Common myeloid progenitor, CD34-positive (primary cell): Measurements from ENCODE around the gene ADARB2.

Experiments used
- CTCF ChIA-PET: fragments of 350-600 bp; sonication (Branson Sonifier 250); formaldehyde crosslinking; loops from one replicate; lab custom pipeline; 2021; ENCODE audit warnings: antibody characterized with exemption; lab: Charles Lee
- POLR2A ChIA-PET: fragments of 350-600 bp; sonication (Branson Sonifier 250); formaldehyde crosslinking; loops from one replicate; lab custom pipeline; 2021; ENCODE audit warnings: antibody characterized with exemption; lab: Charles Lee
- DNase-seq, 3 donors: peaks; one replicate each; pipeline versions ENCODE4 v3.0.0 to v3.0.0-alpha.2; 2013
- H3K27ac ChIP-seq, 2 experiments: 1 replicate in 1 of 2; 2 replicates in 1 of 2; pipeline ENCODE4 v1.7.0; 2013; ENCODE audit warnings: inconsistent platforms in 2 of 2, low read length in 2 of 2, mild to moderate bottlenecking in 2 of 2, low read depth in 1 of 2, moderate library complexity in 1 of 2; ENCODE audit not compliant: severe bottlenecking in 2 of 2, insufficient read depth in 1 of 2, poor library complexity in 1 of 2
- H3K27me3 ChIP-seq, 5 experiments: replicated peaks in 2 of 5; 1 replicate in 3 of 5; 2 replicates in 2 of 5; pipeline versions ENCODE4 v1.6.1 to v1.7.0; 2013; ENCODE audit warnings: low read length in 4 of 5, mild to moderate bottlenecking in 2 of 5, moderate library complexity in 2 of 5, inconsistent platforms in 1 of 5; ENCODE audit not compliant: insufficient read depth in 5 of 5, control insufficient read depth in 4 of 5
- H3K36me3 ChIP-seq, 4 experiments: 1 replicate in 2 of 4; 2 replicates in 2 of 4; pipeline versions ENCODE4 v1.6.1 to v1.7.0; 2013; ENCODE audit warnings: low read length in 3 of 4, control low read depth in 1 of 4, mild to moderate bottlenecking in 1 of 4; ENCODE audit not compliant: control insufficient read depth in 4 of 4, insufficient read depth in 4 of 4
- H3K4me1 ChIP-seq, 4 experiments: 1 replicate in 3 of 4; 2 replicates in 1 of 4; pipeline versions ENCODE4 v1.6.1 to v1.7.1; 2013; ENCODE audit warnings: low read length in 3 of 4, mild to moderate bottlenecking in 3 of 4, control low read depth in 1 of 4, inconsistent platforms in 1 of 4, moderate library complexity in 1 of 4; ENCODE audit not compliant: control insufficient read depth in 4 of 4, insufficient read depth in 4 of 4; ENCODE audit errors: control extremely low read depth in 1 of 4
- H3K4me3 ChIP-seq, 7 experiments: 1 replicate in 4 of 7; 2 replicates in 3 of 7; pipeline versions ENCODE4 v1.5.1 to v1.7.0; 2013; ENCODE audit warnings: mild to moderate bottlenecking in 7 of 7, low read length in 6 of 7, moderate library complexity in 6 of 7, inconsistent platforms in 2 of 7, low read depth in 2 of 7, control low read depth in 1 of 7; ENCODE audit not compliant: insufficient read depth in 4 of 7, control insufficient read depth in 1 of 7; ENCODE audit errors: extremely low read depth in 1 of 7
- H3K9me3 ChIP-seq, 5 experiments: 1 replicate in 4 of 5; 2 replicates in 1 of 5; pipeline versions ENCODE4 v1.6.1 to v1.7.1; 2013; ENCODE audit warnings: low read length in 4 of 5, mild to moderate bottlenecking in 2 of 5, inconsistent platforms in 1 of 5, low read depth in 1 of 5, moderate library complexity in 1 of 5; ENCODE audit not compliant: control insufficient read depth in 4 of 5, insufficient read depth in 2 of 5; ENCODE audit errors: control extremely low read depth in 1 of 5
- WGBS: methylation state at CpG from one replicate; pipeline ENCODE4 v1.1.5; 2013; ENCODE audit not compliant: insufficient coverage; 5-methylcytosine and 5-hydroxymethylcytosine counted together

ADARB2 gene

DNA sequence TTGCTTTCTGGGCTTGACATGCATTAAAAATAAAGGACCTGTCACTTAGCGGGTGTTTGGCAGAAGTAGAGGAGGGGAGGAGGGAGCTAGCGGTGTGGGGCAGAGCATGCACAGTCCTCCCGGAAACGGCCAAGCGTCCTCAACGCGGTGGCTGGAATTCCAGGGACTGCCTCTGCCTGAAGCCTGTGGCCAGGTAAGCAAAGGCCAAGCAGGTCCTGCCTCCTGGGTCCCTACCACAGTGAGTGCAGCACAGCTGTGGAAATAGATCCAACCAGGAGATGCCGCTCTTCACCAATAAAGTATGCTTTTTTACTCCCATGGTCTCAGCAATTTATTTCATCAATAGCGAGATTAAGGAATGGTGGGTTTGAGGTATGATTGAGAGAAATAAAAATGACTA is 357.7 kb downstream of the ADARB2 start:
- H3K27me3 ChIP-seq: peaks cover 2 to 87% (median 17%) of the 10 kb centered on the region in 5 experiments
- peaks cover 0 to 3% (median 0%) of the 10 kb centered on the region in 5 experiments for H3K9me3 ChIP-seq
- 33% methylated on average over 7 of the region's 9 CpGs for WGBS
- no peaks in the 10 kb centered on the region for H3K4me1 ChIP-seq
- CTCF ChIA-PET: interaction anchor here (0.7 to 0.9 kb wide), 2 partner anchors 8 to 11 kb away, joined by 3 to 4 read pairs; no protein-coding TSS in a partner anchor
- POLR2A ChIA-PET: no interaction called here
- H3K36me3 ChIP-seq: no peaks in the 10 kb centered on the region
- H3K4me3 ChIP-seq: no peak overlapping the region
- H3K27ac ChIP-seq: no peak overlapping the region
- DNase-seq: peak in 1 of 3 donors; percentile 7

DNA sequence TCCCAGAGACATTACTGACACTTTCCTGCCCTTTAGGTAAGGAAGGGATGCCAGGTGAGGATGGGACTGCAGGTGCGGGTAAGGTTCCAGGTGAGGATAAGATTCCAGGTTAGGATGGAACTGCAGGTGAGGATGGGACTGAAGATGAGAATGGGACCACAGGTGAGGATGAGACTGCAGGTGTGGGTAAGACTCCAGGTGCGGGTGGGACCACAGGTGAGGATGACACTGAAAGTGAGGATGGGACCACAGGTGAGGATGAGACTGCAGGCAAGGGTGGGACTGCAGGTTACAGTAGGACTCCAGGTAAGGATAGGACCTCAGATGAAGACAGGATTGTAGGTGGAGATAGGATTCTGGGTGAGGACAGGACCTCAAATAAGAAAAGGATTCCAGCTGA is 358.9 kb downstream of the ADARB2 start:
- no peaks in the 10 kb centered on the region for H3K4me1 ChIP-seq
- POLR2A ChIA-PET: no interaction called here
- DNase-seq: no peak
- H3K27me3 ChIP-seq: peaks cover 2 to 82% (median 17%) of the 10 kb centered on the region in 5 experiments
- WGBS: 100% methylated on average over 2 of the region's 2 CpGs
- CTCF ChIA-PET: no interaction called here
- H3K9me3 ChIP-seq: no peaks in the 10 kb centered on the region
- no peaks in the 10 kb centered on the region for H3K36me3 ChIP-seq
- H3K27ac ChIP-seq: no peak overlapping the region
- no peak overlapping the region for H3K4me3 ChIP-seq

DNA sequence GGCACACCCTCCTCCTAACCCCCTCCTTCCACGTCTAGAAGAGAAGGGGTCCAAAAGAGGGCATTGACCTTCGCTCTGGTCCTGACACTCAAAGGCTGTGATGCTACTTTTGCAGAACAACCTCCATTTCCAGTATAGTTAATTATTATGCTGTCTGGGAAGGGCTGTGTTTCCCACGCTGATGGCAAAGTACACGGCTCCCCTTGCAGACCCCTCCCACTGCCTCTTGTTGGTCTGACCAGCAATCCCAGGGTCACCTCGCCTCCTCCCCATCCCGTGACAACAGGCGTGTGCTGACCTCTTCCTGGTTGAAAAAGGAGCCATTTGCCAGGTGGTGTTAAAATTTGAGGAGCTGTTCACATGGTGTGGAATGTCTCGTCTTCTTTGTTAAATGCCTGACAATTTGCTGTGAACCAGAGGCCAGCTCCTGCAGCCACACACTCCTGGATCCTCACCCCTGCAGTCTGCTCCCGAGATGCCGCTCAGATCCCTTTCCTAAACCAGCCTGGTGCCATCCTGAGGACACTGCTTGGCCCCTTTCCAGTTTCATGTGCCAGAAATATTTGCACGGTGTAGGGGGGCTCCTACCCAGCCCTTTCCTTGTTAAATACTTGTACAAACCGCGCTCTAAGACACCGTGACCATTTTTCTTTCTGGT is 359.5 kb downstream of the ADARB2 start:
- WGBS: 55% methylated on average over 8 of the region's 14 CpGs
- no peak for DNase-seq
- POLR2A ChIA-PET: interaction anchor here (0.6 kb wide), 1 partner anchor 712 kb away, joined by 3 read pairs; no protein-coding TSS in a partner anchor
- no peaks in the 10 kb centered on the region for H3K36me3 ChIP-seq
- no peak overlapping the region for H3K27ac ChIP-seq
- H3K4me3 ChIP-seq: no peak overlapping the region
- CTCF ChIA-PET: no interaction called here
- H3K27me3 ChIP-seq: peaks cover 2 to 78% (median 17%) of the 10 kb centered on the region in 5 experiments
- no peaks in the 10 kb centered on the region for H3K4me1 ChIP-seq
- no peaks in the 10 kb centered on the region for H3K9me3 ChIP-seq

DNA sequence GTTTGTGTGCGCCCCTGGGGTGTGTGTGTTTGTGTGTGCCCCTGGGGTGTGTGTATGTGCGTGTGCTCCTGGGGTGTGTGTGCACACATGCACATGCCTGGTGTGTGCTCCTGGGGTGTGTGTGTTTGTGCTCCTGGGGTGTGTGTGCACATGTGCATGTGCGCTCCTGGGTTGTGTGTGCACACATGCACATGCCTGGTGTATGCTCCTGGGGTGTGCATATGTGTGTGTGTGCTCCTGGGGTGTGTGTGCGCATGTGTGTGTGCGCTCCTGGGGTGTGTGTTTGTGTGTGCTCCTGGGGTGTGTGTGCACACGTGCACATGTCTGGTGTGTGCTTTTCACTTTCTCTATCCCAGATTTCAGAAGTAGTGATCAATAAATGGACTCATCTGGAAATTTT is 360.1 kb downstream of the ADARB2 start:
- H3K4me1 ChIP-seq: no peaks in the 10 kb centered on the region
- peaks cover 2 to 76% (median 17%) of the 10 kb centered on the region in 5 experiments for H3K27me3 ChIP-seq
- H3K36me3 ChIP-seq: no peaks in the 10 kb centered on the region
- H3K4me3 ChIP-seq: no peak overlapping the region
- no peaks in the 10 kb centered on the region for H3K9me3 ChIP-seq
- H3K27ac ChIP-seq: no peak overlapping the region
- ChIA-PET CTCF (no interaction called here), POLR2A (interaction anchor here (0.6 kb wide), 1 partner anchor 711 kb away, joined by 3 read pairs; no protein-coding TSS in a partner anchor)
- WGBS: 100% methylated on average over 3 of the region's 6 CpGs
- no peak for DNase-seq

DNA sequence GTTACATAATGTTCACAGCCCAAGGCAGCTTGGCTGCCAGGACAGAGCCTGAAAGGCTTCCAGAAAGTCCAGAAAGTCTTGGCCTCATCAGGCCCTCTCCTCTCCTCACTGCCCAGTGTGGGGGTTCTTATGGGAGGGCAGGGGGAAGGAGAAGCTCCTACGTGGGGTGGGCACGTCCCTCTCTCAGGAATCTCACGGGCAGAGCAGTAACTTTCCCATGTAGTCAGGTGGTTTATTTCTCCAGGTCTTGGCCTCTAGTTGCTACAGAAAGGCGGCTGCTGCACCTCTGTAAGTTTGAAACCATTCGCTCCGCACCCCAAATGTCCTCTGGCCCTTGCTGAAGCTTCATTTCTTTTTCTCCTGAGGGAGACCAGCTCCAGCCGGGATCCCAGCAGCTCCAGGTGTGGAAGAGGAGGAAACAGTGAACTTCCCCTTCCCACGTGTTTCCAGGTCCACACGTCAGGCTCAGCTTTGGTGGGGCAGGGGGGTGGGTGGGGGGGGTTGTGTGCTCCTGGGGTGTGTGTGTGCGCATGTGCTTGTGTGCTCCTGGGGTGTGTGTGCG is 360.9 kb downstream of the ADARB2 start:
- WGBS: 71% methylated on average over 5 of the region's 11 CpGs
- DNase-seq: no peak
- H3K9me3 ChIP-seq: no peaks in the 10 kb centered on the region

DNA sequence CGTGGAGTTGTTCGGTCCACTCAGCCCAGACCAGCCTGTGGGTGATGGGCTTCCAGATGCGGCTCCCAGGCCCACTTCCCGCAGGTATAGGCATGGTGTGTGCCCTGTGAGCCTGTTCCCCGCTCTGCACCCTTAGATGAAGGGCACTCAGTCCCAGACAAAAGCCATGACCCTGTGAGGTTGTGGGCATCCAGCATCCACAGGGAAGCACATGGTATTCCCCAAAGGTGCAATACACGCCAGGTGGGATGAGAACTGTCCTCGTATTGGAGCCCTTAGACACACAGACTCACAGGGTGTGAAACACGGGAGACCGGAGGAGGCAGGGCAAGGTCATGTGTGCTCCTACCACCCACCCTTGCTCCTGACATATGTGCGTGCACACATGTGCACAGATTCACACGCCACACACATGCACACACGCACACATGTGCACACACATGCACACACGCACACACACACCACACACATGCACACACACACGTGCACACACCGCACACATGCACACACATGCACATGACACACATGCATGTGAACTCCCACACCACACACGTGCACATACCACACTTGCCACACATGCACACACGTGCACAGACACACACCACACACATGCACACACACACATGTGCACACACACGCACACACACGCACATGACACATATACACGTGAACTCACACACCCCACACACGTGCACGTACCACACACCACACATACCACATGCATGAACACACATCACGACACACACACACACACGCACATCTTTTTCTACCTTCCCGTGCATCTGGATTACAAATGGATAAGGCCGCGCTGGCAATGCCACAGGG is 361.8 kb downstream of the ADARB2 start:
- no peak for DNase-seq
- H3K27ac ChIP-seq: no peak overlapping the region
- POLR2A ChIA-PET: no interaction called here
- no peaks in the 10 kb centered on the region for H3K9me3 ChIP-seq
- peaks cover 2 to 67% (median 15%) of the 10 kb centered on the region in 5 experiments for H3K27me3 ChIP-seq
- WGBS: 86% methylated on average over 15 of the region's 27 CpGs
- no peaks in the 10 kb centered on the region for H3K36me3 ChIP-seq
- CTCF ChIA-PET: no interaction called here
- H3K4me3 ChIP-seq: no peak overlapping the region
- no peaks in the 10 kb centered on the region for H3K4me1 ChIP-seq

More for the DNA sequence above, 360.9 kb downstream of the ADARB2 start:
- Histone ChIP-seq H3K27ac (no peak overlapping the region), H3K4me1 (no peaks in the 10 kb centered on the region), H3K27me3 (peaks cover 2 to 72% (median 17%) of the 10 kb centered on the region in 5 experiments), H3K4me3 (no peak overlapping the region), H3K36me3 (no peaks in the 10 kb centered on the region)
- ChIA-PET CTCF (no interaction called here), POLR2A (no interaction called here)
